ENCODE data around the gene ARMH3.

GRCh38 chr10:101840102-101840684 lies 215.8 kb downstream of the ARMH3 start:
- no peak for TF ChIP-seq CTCF (IDR thresholded peaks at IDR 0.05; ENCODE audit: low read depth, low read length)
- TF ChIP-seq POLR2A (IDR thresholded peaks at IDR 0.05; ENCODE audit: extremely low read depth, insufficient read length), result no peak
